Stimulated activated effector memory CD8-positive, alpha-beta T cell treated with anti-CD3 and anti-CD28 coated beads, Interleukin-12 subunit alpha, Interleukin-12 subunit beta, amount 100 ng/mL, for 72 hours (primary cell): ENCODE data around the gene CRTAP.
"Not testable (repeated sequence)": the region's sequence is repeated elsewhere in the genome, so short reads cannot be mapped to it uniquely, and the experiment has no call there.

ENCODE experiments used
- ATAC-seq: fragments of 150-1000 bp; cut with Tn5 transposase; 2 replicates; pipeline ENCODE4 v1.10.0; 2021
- DNase-seq, 2 donors: peaks; one replicate each; pipeline ENCODE4 v3.0.0; 2021 to 2022; ENCODE audit warnings: low spot score in 2 of 2
- H3K27ac Mint-ChIP-seq: one replicate; pipeline ENCODE4 v1.8.0; 2022; ENCODE audit warnings: mild to moderate bottlenecking, mixed read lengths
- H3K36me3 Mint-ChIP-seq: one replicate; pipeline ENCODE4 v1.8.0; 2022; ENCODE audit warnings: mild to moderate bottlenecking, mixed read lengths
- H3K4me1 Mint-ChIP-seq: one replicate; pipeline ENCODE4 v1.8.0; 2022; ENCODE audit warnings: mixed read lengths
- H3K4me3 Mint-ChIP-seq: one replicate; pipeline ENCODE4 v1.8.0; 2022; ENCODE audit warnings: mild to moderate bottlenecking, mixed read lengths
- H3K9me3 Mint-ChIP-seq: one replicate; pipeline ENCODE4 v1.8.0; 2022; ENCODE audit warnings: mixed read lengths

The CRTAP gene

GRCh38 chr3:33145221-33145900, 31.5 kb downstream of the CRTAP start:
- Mint-ChIP-seq H3K9me3 (no peaks in the 10 kb centered on the region), H3K36me3 (peaks cover 18% of the 10 kb centered on the region), H3K4me3 (no peak overlapping the region), H3K4me1 (no peaks in the 10 kb centered on the region), H3K27ac (no peak overlapping the region)
- ATAC-seq (no peak), DNase-seq (peak in 1 of 2 donors; percentile 37)

GRCh38 chr3:33145901-33146580, 32.2 kb downstream of the CRTAP start:
- Mint-ChIP-seq H3K9me3 (no peaks in the 10 kb centered on the region), H3K4me3 (no peak overlapping the region), H3K36me3 (peaks cover 18% of the 10 kb centered on the region), H3K27ac (no peak overlapping the region), H3K4me1 (no peaks in the 10 kb centered on the region)
- DNase-seq = peak in 1 of 2 donors; percentile 28
- no peak for ATAC-seq

- Mint-ChIP-seq H3K27ac (no peak overlapping the region), H3K36me3 (peaks cover 16% of the 10 kb centered on the region), H3K4me3 (no peak overlapping the region), H3K9me3 (no peaks in the 10 kb centered on the region), H3K4me1 (no peaks in the 10 kb centered on the region)
- ATAC-seq = no peak
- peak in 1 of 2 donors; percentile 38 for DNase-seq
Measured at GRCh38 chr3:33146791-33147445, 33.1 kb downstream of the CRTAP start.

- H3K4me3 Mint-ChIP-seq = no peak overlapping the region
- no peak for DNase-seq
- ATAC-seq = no peak
- H3K4me1 Mint-ChIP-seq = no peaks in the 10 kb centered on the region
- no peaks in the 10 kb centered on the region for H3K36me3 Mint-ChIP-seq
- no peak overlapping the region for H3K27ac Mint-ChIP-seq
- no peaks in the 10 kb centered on the region for H3K9me3 Mint-ChIP-seq
Measured at GRCh38 chr3:33149342-33149741, 35.5 kb downstream of the CRTAP start.

GRCh38 chr3:33152363-33153360, 38.8 kb downstream of the CRTAP start:
- Mint-ChIP-seq H3K9me3 (no peaks in the 10 kb centered on the region), H3K36me3 (no peaks in the 10 kb centered on the region), H3K4me3 (no peak overlapping the region), H3K4me1 (no peaks in the 10 kb centered on the region), H3K27ac (no peak overlapping the region)
- no peak for ATAC-seq
- DNase-seq = no peak

GRCh38 chr3:33153782-33154181, 40.0 kb downstream of the CRTAP start:
- Mint-ChIP-seq H3K27ac (no peak overlapping the region), H3K4me3 (no peak overlapping the region), H3K4me1 (no peaks in the 10 kb centered on the region), H3K36me3 (no peaks in the 10 kb centered on the region), H3K9me3 (no peaks in the 10 kb centered on the region)
- DNase-seq (no peak), ATAC-seq (no peak)

- Mint-ChIP-seq H3K4me1 (no peaks in the 10 kb centered on the region), H3K27ac (no peak overlapping the region), H3K36me3 (no peaks in the 10 kb centered on the region), H3K4me3 (no peak overlapping the region), H3K9me3 (no peaks in the 10 kb centered on the region)
- no peak for ATAC-seq
- DNase-seq = no peak
Measured at GRCh38 chr3:33155301-33155700, 41.5 kb downstream of the CRTAP start.

GRCh38 chr3:33159234-33159633, 45.4 kb downstream of the CRTAP start:
- ATAC-seq (no peak), DNase-seq (no peak)
- H3K4me3 Mint-ChIP-seq = no peak overlapping the region
- no peaks in the 10 kb centered on the region for H3K36me3 Mint-ChIP-seq
- no peaks in the 10 kb centered on the region for H3K9me3 Mint-ChIP-seq
- no peaks in the 10 kb centered on the region for H3K4me1 Mint-ChIP-seq
- H3K27ac Mint-ChIP-seq = no peak overlapping the region

GRCh38 chr3:33159981-33160380, 46.2 kb downstream of the CRTAP start:
- no peak for DNase-seq
- no peak overlapping the region for H3K4me3 Mint-ChIP-seq
- no peaks in the 10 kb centered on the region for H3K36me3 Mint-ChIP-seq
- no peaks in the 10 kb centered on the region for H3K9me3 Mint-ChIP-seq
- H3K4me1 Mint-ChIP-seq = no peaks in the 10 kb centered on the region
- no peak overlapping the region for H3K27ac Mint-ChIP-seq
- ATAC-seq = no peak

- not testable (repeated sequence) for ATAC-seq, H3K9me3 Mint-ChIP-seq
Measured at GRCh38 chr3:33162621-33163020, 48.8 kb downstream of the CRTAP start.

GRCh38 chr3:33165372-33165771, 51.6 kb downstream of the CRTAP start:
- H3K27ac Mint-ChIP-seq = no peak overlapping the region
- ATAC-seq (no peak), DNase-seq (no peak)
- H3K9me3 Mint-ChIP-seq = no peaks in the 10 kb centered on the region
- H3K4me1 Mint-ChIP-seq = no peaks in the 10 kb centered on the region
- no peaks in the 10 kb centered on the region for H3K36me3 Mint-ChIP-seq
- H3K4me3 Mint-ChIP-seq = no peak overlapping the region

More at GRCh38 chr3:33162621-33163020, 48.8 kb downstream of the CRTAP start:
- not testable (repeated sequence) for DNase-seq, H3K36me3 Mint-ChIP-seq, H3K4me1 Mint-ChIP-seq, H3K4me3 Mint-ChIP-seq, H3K27ac Mint-ChIP-seq

GRCh38 chr3:33166095-33166494, 52.3 kb downstream of the CRTAP start:
- Mint-ChIP-seq H3K36me3 (no peaks in the 10 kb centered on the region), H3K4me3 (no peak overlapping the region), H3K4me1 (no peaks in the 10 kb centered on the region), H3K27ac (no peak overlapping the region), H3K9me3 (no peaks in the 10 kb centered on the region)
- ATAC-seq (no peak), DNase-seq (no peak)

GRCh38 chr3:33167284-33167683, 53.5 kb downstream of the CRTAP start:
- Mint-ChIP-seq H3K9me3 (no peaks in the 10 kb centered on the region), H3K4me3 (no peak overlapping the region), H3K27ac (no peak overlapping the region), H3K4me1 (peaks cover 11% of the 10 kb centered on the region), H3K36me3 (no peaks in the 10 kb centered on the region)
- ATAC-seq = no peak
- no peak for DNase-seq

GRCh38 chr3:33167716-33168336, 54.0 kb downstream of the CRTAP start:
- no peak for DNase-seq
- Mint-ChIP-seq H3K4me3 (no peak overlapping the region), H3K27ac (no peak overlapping the region), H3K9me3 (no peaks in the 10 kb centered on the region), H3K36me3 (no peaks in the 10 kb centered on the region), H3K4me1 (peaks cover 12% of the 10 kb centered on the region)
- ATAC-seq = peak; percentile 49

GRCh38 chr3:33170531-33170930, 56.7 kb downstream of the CRTAP start:
- no peak overlapping the region for H3K4me3 Mint-ChIP-seq

More at GRCh38 chr3:33170531-33170930, 56.7 kb downstream of the CRTAP start:
- peaks cover 12% of the 10 kb centered on the region for H3K4me1 Mint-ChIP-seq
- ATAC-seq (no peak), DNase-seq (no peak)
- no peaks in the 10 kb centered on the region for H3K36me3 Mint-ChIP-seq
- H3K27ac Mint-ChIP-seq = no peak overlapping the region
- no peaks in the 10 kb centered on the region for H3K9me3 Mint-ChIP-seq
